Panc1 (cell line): ENCODE results near the gene TMEM100.

ENCODE experiments used
- CTCF ChIP-seq: fragments of 450-650 bp; IDR thresholded peaks from 2 replicates; pipeline ENCODE4 v1.5.1; 2017; ENCODE audit warnings: mild to moderate bottlenecking
- POLR2AphosphoS5 ChIP-seq: IDR thresholded peaks from 2 replicates; pipeline ENCODE4 v1.6.1; 2012; ENCODE audit warnings: mild to moderate bottlenecking, low read depth, low read length, moderate library complexity
- REST ChIP-seq, 2 experiments: IDR thresholded peaks; 2 replicates each; pipeline ENCODE4 v1.6.1; 2011 to 2012; ENCODE audit warnings: low read depth in 2 of 2, control low read depth in 1 of 2, low read length in 1 of 2, mild to moderate bottlenecking in 1 of 2, moderate library complexity in 1 of 2; ENCODE audit not compliant: insufficient read depth in 1 of 2
- SIN3A ChIP-seq: IDR thresholded peaks from 2 replicates; pipeline ENCODE4 v1.6.1; 2012; ENCODE audit warnings: low read depth, mild to moderate bottlenecking, low read length, moderate library complexity, borderline replicate concordance; ENCODE audit not compliant: insufficient read depth
- TCF7L2 ChIP-seq: IDR thresholded peaks from 2 replicates; pipeline ENCODE4 v1.6.1; 2011; ENCODE audit warnings: mild to moderate bottlenecking, low read depth, low read length, inconsistent platforms

- TF ChIP-seq CTCF (no peak), TCF7L2 (no peak), POLR2AphosphoS5 (no peak), REST (IDR thresholded peaks at IDR 0.05; ENCODE audit: insufficient read depth in 1 of 2, low read depth in 2 of 2, low read length in 1 of 2) (no peak), SIN3A (no peak)
Observed at GRCh38 chr17:55672585-55673501, 49.8 kb downstream of the TMEM100 start.
